Breast epithelium (tissue), 4 donors: ENCODE measurements around the gene PRSS57. TPM values are rescaled to one million over a fixed set of nuclear protein-coding genes. Genes with fewer than 3 reads are reported as not detected.

ENCODE experiments used
- DNase-seq, 2 donors: peaks; one replicate each; pipeline ENCODE4 v3.0.0-alpha.2; 2019; ENCODE audit warnings: low spot score in 2 of 2
- H3K27ac ChIP-seq, 2 donors: fragments of 200-600 bp; sonication (generic) in 1 of 2; one replicate each; pipeline ENCODE4 v1.5.1; 2016 to 2019; ENCODE audit warnings: mild to moderate bottlenecking in 1 of 2
- H3K27me3 ChIP-seq, 2 donors: fragments of 200-600 bp; sonication (generic) in 1 of 2; one replicate each; pipeline versions ENCODE4 v1.5.1 to v1.6.0; 2017 to 2019; ENCODE audit warnings: control low read depth in 1 of 2, mild to moderate bottlenecking in 1 of 2
- H3K36me3 ChIP-seq: fragments of 200-600 bp; one replicate; pipeline ENCODE4 v1.5.1; 2019
- H3K4me1 ChIP-seq, 2 donors: fragments of 200-600 bp; sonication (generic); one replicate each; pipeline ENCODE4 v1.5.1; 2016 to 2019; ENCODE audit warnings: control low read depth in 1 of 2
- H3K4me3 ChIP-seq, 3 donors: fragments of 200-600 bp; sonication (generic); 1 replicate in 2 of 3; 2 replicates in 1 of 3; pipeline ENCODE4 v1.5.1; 2016 to 2019; ENCODE audit warnings: mild to moderate bottlenecking in 3 of 3, moderate library complexity in 2 of 3
- H3K9me3 ChIP-seq, 2 donors: fragments of 200-600 bp; sonication (generic) in 1 of 2; one replicate each; pipeline ENCODE4 v1.5.1; 2016 to 2019; ENCODE audit warnings: control low read depth in 1 of 2
- POLR2A ChIP-seq: fragments of 450-650 bp; IDR thresholded peaks from one replicate; pipeline ENCODE4 v1.6.1; 2016; ENCODE audit warnings: antibody characterized with exemption, mild to moderate bottlenecking, moderate library complexity
- POLR2AphosphoS5 ChIP-seq, 3 donors: sonication (generic); formaldehyde crosslinking; IDR thresholded peaks; one replicate each; pipeline ENCODE4 v1.6.1; 2017; ENCODE audit warnings: antibody characterized with exemption in 3 of 3
- intact Hi-C: fragments of 100-400 bp; cut with DNase I; formaldehyde crosslinking; loops from one replicate; pipeline ENCODE4 v1.15.1; 2023; ENCODE audit warnings: low total_unique reads
- total RNA-seq, 3 donors: library from RNA; depleted of rRNA; stranded (reverse); fragments of >200 nt; gene quantifications; one replicate each; pipeline ENCODE4 v1.1.0, GENCODE V29; 2016
- TF ChIP-seq, protein P1 (sequence below), 3 donors: fragments of 450-650 bp; IDR thresholded peaks; one replicate each; pipeline ENCODE4 v1.5.1; 2016 to 2017; ENCODE audit warnings: antibody characterized with exemption in 3 of 3, mild to moderate bottlenecking in 3 of 3, moderate library complexity in 3 of 3

PRSS57 gene
- total RNA-seq, 3 donors from 2014 or later: not detected

DNA sequence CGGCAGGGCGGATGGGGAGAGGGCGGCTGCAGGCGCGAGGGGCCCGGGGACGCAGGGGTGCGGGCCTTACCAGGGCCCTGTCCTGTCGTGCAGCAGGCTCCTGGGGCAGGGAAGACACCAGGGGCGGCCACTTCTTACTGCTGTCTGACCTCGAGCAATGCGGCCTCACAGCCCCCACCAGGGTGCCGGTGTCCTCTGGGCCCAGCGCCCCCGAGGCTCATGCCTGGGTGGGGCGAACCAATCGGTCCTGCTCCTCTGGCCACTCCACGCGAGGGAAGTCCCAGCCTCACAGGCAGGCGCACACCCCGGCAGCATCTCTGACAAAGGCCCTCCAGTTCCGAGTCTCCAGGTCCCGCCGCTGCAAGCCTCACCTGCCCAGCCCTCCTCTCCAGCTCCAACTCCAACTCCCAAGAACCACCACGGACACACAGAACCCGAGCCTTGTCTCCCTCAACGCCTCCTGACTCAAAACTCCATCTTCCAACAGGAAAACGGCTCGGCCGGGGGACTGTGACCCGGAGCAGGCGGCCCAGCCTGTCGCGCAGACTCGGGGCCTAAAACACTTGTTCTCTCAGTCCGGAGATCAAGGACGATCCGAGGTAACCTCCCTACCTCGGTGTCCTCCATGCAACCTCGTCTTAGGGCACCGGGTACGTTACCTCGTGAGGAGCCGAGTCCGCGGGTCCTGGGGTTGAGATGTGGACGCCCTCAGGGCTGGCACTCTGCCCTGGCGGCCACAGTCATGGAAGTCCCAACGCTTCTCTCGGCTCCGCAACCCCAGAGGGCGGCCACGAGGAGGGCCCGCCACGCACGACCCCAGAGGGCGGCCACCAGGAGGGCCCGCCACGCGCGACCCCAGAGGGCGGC lies 49.1 kb downstream of the PRSS57 start:
- H3K4me3 ChIP-seq: no peak overlapping the region
- H3K27ac ChIP-seq: no peak overlapping the region
- H3K4me1 ChIP-seq: no peaks in the 10 kb centered on the region
- no peak for DNase-seq
- H3K27me3 ChIP-seq: no peaks in the 10 kb centered on the region
- H3K9me3 ChIP-seq: no peaks in the 10 kb centered on the region
- TF ChIP-seq POLR2AphosphoS5 (IDR thresholded peaks at IDR 0.05) (no peak), POLR2A (no peak)
- TF ChIP-seq, protein P1, sequence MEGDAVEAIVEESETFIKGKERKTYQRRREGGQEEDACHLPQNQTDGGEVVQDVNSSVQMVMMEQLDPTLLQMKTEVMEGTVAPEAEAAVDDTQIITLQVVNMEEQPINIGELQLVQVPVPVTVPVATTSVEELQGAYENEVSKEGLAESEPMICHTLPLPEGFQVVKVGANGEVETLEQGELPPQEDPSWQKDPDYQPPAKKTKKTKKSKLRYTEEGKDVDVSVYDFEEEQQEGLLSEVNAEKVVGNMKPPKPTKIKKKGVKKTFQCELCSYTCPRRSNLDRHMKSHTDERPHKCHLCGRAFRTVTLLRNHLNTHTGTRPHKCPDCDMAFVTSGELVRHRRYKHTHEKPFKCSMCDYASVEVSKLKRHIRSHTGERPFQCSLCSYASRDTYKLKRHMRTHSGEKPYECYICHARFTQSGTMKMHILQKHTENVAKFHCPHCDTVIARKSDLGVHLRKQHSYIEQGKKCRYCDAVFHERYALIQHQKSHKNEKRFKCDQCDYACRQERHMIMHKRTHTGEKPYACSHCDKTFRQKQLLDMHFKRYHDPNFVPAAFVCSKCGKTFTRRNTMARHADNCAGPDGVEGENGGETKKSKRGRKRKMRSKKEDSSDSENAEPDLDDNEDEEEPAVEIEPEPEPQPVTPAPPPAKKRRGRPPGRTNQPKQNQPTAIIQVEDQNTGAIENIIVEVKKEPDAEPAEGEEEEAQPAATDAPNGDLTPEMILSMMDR (IDR thresholded peaks at IDR 0.05): no peak
- no peaks in the 10 kb centered on the region for H3K36me3 ChIP-seq
- intact Hi-C loops: no loop called here

DNA sequence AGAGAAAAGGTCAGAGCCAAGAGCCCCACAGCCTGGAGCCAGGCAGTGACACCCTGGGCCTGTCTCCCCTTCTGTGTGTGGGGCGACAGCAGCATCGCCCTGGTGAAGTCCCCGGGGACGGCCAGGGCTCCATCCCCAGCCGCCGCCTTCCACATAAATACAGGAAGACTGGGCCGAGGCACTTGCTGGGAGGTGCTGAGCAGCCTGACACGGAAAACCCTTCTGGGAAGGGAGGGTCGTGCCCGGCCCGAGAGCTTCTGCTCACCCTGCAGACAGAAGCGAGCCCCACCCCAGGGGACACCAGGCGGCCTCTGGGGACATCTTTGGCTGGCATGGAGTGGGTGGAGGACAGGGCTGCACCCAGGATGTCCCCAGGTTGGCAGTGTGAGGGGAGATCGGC lies 50.5 kb downstream of the PRSS57 start:
- intact Hi-C loops: no loop called here
- no peaks in the 10 kb centered on the region for H3K4me1 ChIP-seq
- TF ChIP-seq POLR2A (no peak), POLR2AphosphoS5 (IDR thresholded peaks at IDR 0.05) (no peak)
- TF ChIP-seq, protein P1 (IDR thresholded peaks at IDR 0.05): no peak
- no peak overlapping the region for H3K27ac ChIP-seq
- no peaks in the 10 kb centered on the region for H3K36me3 ChIP-seq
- H3K9me3 ChIP-seq: no peaks in the 10 kb centered on the region
- no peaks in the 10 kb centered on the region for H3K27me3 ChIP-seq
- no peak for DNase-seq
- no peak overlapping the region for H3K4me3 ChIP-seq

DNA sequence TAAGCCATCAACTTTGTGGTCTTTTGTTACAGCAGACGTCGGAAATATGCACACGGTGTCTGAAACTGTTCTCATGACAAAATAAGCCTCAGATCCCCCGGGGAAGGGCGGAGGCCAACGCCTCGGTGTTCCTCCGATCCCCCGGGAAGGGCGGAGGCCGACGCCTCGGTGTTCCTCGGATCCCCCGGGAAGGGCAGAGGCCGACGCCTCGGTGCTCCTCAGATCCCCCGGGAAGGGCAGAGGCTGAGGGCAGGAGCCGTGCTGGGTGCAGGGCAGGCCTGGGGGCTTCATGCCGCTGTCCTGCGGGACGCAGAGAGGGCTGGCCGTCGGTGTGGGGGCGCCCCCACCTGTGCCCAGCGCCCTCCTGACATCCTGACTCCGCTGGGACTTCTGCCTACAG lies 50.9 kb downstream of the PRSS57 start:
- Histone ChIP-seq H3K36me3 (no peaks in the 10 kb centered on the region), H3K4me3 (no peak overlapping the region), H3K27ac (no peak overlapping the region), H3K27me3 (no peaks in the 10 kb centered on the region), H3K9me3 (no peaks in the 10 kb centered on the region), H3K4me1 (no peaks in the 10 kb centered on the region)
- DNase-seq: no peak
- intact Hi-C loops: no loop called here
- no peak for TF ChIP-seq POLR2AphosphoS5 (IDR thresholded peaks at IDR 0.05)
- TF ChIP-seq, protein P1 (IDR thresholded peaks at IDR 0.05): no peak
- no peak for TF ChIP-seq POLR2A

DNA sequence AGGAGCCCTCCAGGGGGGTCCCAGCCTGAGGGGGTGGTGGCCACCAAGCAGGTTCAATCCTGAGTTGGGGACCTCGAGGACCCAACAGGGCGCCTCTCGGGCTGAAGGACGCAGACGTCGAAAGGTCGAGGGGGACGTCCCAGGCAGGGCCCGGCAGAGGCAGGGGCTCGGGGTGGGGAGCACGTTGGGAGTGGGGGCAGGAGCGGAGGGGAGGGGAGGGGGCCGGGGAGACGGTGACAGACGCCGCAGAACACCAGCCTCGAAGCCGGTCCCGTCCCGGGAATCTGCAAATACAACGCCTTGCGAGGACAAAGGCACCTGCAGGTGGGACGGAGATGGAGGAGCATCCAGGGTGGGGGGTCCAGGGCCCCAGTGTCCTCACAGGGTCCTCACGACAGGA lies 51.5 kb downstream of the PRSS57 start:
- no peaks in the 10 kb centered on the region for H3K9me3 ChIP-seq
- H3K36me3 ChIP-seq: no peaks in the 10 kb centered on the region
- H3K4me3 ChIP-seq: no peak overlapping the region
- no peak overlapping the region for H3K27ac ChIP-seq
- intact Hi-C loops: no loop called here
- no peak for DNase-seq
- peaks cover 0 to 5% of the 10 kb centered on the region in 2 donors for H3K4me1 ChIP-seq
- no peaks in the 10 kb centered on the region for H3K27me3 ChIP-seq
- TF ChIP-seq POLR2A: no peak
- no peak for TF ChIP-seq POLR2AphosphoS5 (IDR thresholded peaks at IDR 0.05)
- TF ChIP-seq, protein P1 (IDR thresholded peaks at IDR 0.05): no peak
